AG20443 (cell line): ENCODE data around the gene EIF4E.
"Not testable (repeated sequence)": the region's sequence is repeated elsewhere in the genome, so short reads cannot be mapped to it uniquely, and the experiment has no call there.

Source experiments
- DNase-seq: peaks from one replicate; pipeline ENCODE4 v3.0.0; 2012; ENCODE audit warnings: low spot score, mixed read lengths

The EIF4E gene

GRCh38 chr4:98879515-98879914, 49.4 kb downstream of the EIF4E start:
- no peak for DNase-seq

GRCh38 chr4:98873059-98873458, 55.9 kb downstream of the EIF4E start:
- peak; percentile 30 for DNase-seq

GRCh38 chr4:98872120-98872906, 56.6 kb downstream of the EIF4E start:
- not testable (repeated sequence) for DNase-seq

GRCh38 chr4:98867648-98868047, 61.3 kb downstream of the EIF4E start:
- DNase-seq, result no peak

- DNase-seq, result no peak
These were observed 63.9 kb downstream of the EIF4E start for GRCh38 chr4:98865059-98865458.

- no peak for DNase-seq
These were observed 64.4 kb downstream of the EIF4E start for GRCh38 chr4:98864560-98864959.

- no peak for DNase-seq
These were observed 66.6 kb downstream of the EIF4E start for GRCh38 chr4:98862371-98862770.

GRCh38 chr4:98861100-98861884, 67.6 kb downstream of the EIF4E start:
- no peak for DNase-seq

- no peak for DNase-seq
These were observed 77.1 kb downstream of the EIF4E start for GRCh38 chr4:98851806-98852205.

- DNase-seq, result no peak
These were observed 78.0 kb downstream of the EIF4E start for GRCh38 chr4:98850937-98851336.

GRCh38 chr4:98848448-98848847, 80.5 kb downstream of the EIF4E start:
- no peak for DNase-seq

- DNase-seq, result no peak
These were observed 83.0 kb downstream of the EIF4E start for GRCh38 chr4:98845960-98846359.

GRCh38 chr4:98842917-98843316, 86.0 kb downstream of the EIF4E start:
- not testable (repeated sequence) for DNase-seq

- peak; percentile 20 for DNase-seq
These were observed 89.8 kb downstream of the EIF4E start for GRCh38 chr4:98838977-98839618.

GRCh38 chr4:98838531-98838930, 90.4 kb downstream of the EIF4E start:
- DNase-seq, result no peak

GRCh38 chr4:98833384-98833783, 95.5 kb downstream of the EIF4E start:
- DNase-seq, result no peak

- DNase-seq, result not testable (repeated sequence)
These were observed 97.9 kb downstream of the EIF4E start for GRCh38 chr4:98831036-98831435.
